ENCODE measurements around the gene SIVA1.
A peak's percentile ranks its signal among the peaks of the same experiment; 100 is the strongest.

The SIVA1 gene

DNA sequence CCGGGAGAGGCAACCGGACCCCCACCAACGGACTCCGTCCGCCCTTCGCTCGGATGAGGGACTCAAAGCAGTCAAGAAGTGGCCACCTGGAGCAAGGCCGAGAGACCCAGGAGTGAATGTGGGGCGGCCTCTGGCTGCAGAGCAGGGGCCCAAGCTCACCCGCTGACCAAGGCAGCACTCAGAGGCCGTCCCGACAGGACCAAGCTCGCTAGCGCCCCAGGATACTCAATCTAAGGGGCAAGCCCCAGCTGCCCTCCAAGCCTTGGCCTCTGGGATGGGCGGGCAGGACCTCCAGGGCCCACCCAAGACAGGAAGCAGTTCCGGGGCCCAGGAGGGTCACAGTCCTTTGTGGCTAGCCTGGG, 41.7 kb downstream of the SIVA1 start:
- FAIRE-seq, result no peak
- peak; percentile 57 for DNase-seq (ENCODE audit: insufficient read length, low spot score)

DNA sequence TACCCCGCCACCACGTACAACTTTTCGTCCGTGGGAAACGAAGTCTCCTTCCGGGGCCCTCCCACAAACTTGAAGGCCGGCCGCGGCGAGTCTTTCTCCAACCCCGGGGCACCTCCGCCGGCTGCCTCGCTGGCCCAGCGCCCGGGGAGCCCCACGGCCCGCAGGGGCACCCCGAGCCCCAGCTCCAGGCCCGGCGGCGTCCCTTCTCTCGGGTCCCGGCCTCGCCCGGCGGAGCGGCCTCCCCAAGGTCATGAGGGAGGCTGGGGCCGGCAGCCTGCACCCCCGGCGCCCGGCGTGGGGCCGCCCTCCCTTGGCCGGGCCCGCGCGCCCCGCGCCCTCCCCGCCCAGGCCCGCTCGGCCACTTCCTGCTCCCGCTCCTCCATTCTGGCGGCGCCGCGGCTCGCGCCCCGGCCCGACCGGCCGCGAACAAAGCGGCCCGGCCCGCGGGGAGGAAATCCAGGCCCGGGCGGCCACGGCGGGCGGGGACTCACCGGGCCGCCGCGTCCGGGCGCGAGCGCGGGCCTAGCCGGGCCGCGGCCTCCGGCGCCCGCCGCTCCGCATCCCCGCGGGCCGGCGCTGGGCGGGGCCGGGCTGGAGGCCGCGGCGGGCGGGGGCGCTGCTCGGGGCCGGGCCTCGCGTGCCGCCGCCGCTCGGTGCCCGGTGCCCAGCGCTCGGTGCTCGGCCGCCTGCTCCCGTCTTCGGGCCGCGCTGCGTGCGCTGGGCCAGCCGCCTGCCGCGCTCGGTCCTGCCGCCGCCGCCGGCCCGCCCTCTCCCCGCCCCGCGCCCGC, 42.2 kb downstream of the SIVA1 start, which contains the start of gene AKT1:
Gene AKT1, minus strand, starts transcription at position 756 of the 788 bp plus-strand sequence. CDS start 3,105 bp downstream, outside the sequence.
- no peak for DNase-seq (ENCODE audit: insufficient read length, low spot score)
- FAIRE-seq, result no peak

DNA sequence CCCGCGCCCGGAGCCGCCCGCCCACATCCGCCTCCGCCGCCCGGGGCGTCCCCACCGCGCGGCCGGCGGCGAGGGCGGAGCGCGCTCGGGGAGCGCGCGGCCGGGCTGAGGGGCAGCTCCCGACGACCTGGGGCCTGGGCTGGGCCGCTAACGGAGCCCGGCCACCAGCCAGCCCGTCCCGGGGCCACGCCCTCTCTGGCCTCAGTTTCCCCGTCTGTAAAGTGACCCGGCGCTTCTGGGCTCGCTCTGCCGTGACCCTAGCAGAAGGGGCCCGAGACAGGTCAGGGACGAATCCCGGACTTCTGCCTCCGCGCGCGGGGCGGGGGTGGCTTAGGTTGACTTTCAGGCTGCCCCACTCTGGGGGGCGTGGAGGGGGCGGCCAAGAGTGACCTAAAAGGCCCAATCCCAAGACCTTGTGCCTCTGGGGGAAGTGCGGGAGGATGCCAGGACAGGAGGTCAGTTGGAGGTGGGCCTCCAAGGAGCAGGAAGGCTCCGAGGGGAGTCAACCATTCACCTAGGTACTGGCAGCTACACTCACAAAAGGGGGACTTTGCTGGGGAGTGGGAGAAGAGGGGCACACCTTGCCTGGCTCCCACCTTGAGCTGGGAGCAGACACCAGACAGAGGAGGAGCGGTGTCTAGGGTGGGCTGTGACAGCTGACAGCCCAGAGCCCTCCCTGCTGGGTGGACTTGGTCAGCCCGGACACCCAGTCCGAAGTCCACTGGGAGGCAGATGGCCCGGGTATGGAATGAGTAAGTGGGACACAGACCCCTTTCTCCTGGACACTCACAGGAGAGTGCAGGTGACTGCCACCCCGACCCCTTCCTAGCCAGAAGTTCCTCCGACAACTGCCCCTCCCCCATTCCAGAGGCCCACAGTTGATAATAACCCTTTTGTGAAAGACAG, 43.1 kb downstream of the SIVA1 start:
- peak; percentile 57 for DNase-seq (ENCODE audit: insufficient read length, low spot score)
- FAIRE-seq, result no peak

DNA sequence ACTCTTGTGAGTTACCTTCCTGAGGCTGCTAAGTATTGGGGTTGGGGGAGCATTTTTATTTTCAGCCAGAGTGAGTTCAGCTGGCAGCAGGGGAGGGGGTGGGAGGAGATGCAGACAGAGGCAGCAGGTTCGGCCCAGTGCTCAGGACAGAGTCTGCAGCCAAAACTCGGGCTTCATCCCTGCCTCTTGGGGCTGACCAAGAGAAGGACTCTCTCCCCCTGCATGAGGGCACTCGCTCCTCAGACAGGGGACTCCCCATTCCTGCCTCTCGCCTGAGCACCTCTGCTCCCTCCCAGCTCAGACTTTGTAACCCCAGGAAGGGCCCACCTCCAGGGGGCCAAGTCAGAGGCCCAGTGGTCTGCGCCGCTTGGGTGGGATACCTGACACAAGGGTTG, 43.7 kb downstream of the SIVA1 start:
- FAIRE-seq (no peak), DNase-seq (ENCODE audit: insufficient read length, low spot score) (no peak)

- FAIRE-seq (no peak), DNase-seq (ENCODE audit: insufficient read length, low spot score) (no peak)
These were observed 44.4 kb downstream of the SIVA1 start for GRCh38 chr14:104797115-104798044.

DNA sequence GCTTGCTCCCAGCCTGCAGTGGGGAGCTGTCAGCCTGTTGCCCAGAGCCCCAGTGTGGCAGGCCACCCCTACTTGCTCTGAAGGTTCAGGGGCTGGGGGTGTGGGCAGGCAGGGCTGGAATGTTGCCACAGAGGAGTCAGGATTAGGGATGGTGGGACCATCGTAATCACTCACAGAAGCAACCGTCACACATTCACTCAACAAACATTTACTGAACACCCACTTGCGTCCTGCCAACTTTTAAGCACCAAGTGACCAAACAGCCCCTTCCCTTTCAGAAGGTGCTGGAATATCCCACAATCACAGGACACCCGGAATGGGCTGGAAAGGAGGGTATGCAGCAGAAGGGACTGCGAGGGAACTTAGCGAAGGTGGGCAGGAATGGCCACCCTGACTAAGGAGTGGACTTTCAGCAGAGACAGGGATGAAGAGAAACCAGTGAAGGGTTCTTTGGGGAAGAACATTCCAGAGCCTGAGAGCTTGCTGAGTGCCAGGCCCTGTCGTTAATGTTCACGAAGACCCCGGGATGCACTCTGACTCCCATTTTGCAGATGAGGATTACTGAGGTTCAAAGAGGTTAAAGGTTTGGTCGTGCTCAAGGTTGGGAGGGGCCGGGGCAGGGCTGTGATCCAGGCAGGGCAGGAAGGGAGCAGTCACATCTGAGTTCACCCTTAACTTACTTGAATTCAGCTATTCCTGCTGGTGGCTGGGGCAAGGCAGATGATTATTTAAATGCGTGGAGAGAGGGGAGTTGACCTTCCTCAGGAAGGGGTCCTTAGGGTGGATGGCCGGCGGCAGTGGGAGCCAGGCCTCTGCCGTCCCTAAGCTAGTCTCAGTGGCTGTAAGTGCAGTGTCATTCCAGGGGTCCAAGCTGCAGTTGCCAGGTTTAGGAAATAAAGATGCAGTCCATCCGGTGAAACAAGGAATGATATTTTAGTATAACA, 45.6 kb downstream of the SIVA1 start:
- DNase-seq (ENCODE audit: insufficient read length, low spot score) (no peak), FAIRE-seq (no peak)

DNA sequence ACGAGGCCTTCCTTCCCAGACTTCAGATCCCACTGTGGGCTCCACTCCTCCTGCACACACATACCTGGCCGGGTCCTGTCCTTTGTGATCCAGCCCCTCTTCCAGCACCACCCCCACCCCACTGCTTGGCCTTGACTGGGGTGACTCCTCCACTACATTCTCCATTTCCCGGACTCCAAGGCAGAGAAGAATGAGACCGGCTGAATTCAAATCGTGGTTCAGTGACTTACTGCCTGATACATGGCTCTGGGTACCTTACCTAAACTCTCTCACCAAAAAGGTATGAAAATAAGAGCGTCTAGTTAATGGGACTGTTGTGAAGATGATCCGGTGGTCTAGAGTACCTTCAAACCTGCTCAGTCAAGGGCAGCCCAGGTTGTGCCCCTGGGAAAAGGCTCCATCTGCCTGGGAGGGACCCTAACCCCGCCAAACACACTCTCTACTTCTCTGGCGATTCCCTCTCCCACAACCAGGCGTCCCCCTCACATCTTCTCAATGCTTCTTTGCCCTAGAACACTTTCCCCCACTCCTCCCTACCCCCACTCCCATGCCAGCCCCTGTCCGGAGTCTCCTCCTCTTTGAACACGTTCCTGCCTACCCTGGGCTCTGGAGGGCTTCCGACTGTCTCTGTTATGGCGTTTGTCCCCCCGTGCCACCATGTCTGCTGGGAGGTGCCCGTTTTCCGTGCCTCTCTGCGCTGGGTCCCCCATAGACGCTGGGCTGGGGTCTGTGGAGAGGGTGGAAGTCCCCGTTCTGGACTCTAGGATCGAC, 46.5 kb downstream of the SIVA1 start:
- FAIRE-seq (no peak), DNase-seq (ENCODE audit: insufficient read length, low spot score) (no peak)

- FAIRE-seq (no peak), DNase-seq (ENCODE audit: insufficient read length, low spot score) (peak; percentile 63)
These were observed 47.2 kb downstream of the SIVA1 start for GRCh38 chr14:104800015-104800770.

DNA sequence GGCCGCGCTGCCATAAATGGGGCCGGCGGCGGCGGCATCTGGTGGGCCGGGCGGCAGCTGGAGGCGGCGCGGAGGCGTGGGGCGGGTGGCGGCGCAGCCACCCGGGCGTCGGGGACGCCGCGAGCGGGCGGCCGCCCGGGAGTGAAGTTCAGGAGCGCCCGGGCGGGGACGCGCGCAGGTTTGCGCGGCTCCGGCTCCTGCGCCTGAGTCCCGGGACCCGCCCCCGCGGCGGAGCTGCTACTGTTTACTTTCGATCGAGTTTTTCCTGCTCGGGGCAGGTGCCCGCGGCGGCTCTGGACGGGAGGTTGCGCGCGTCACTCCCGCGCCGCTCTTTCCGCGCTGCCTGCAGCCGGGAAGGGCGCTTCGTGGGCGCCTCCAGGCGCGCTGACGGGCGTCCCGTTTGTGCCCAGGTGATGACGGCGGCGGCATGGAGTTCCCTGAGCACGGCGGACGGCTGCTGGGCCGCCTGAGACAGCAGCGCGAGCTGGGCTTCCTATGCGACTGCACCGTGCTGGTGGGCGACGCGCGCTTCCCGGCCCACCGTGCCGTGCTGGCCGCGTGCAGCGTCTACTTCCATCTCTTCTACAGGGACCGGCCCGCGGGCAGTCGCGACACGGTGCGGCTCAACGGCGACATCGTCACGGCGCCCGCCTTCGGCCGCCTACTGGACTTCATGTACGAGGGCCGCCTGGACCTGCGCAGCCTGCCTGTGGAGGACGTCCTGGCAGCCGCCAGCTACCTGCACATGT, 48.0 kb downstream of the SIVA1 start, which contains the start of gene ZBTB42:
Gene ZBTB42, plus strand, starts transcription at position 331 of the 749 bp plus-strand sequence. Its CDS starts 97 bp downstream, at position 428.
- FAIRE-seq (no peak), DNase-seq (ENCODE audit: insufficient read length, low spot score) (no peak)

DNA sequence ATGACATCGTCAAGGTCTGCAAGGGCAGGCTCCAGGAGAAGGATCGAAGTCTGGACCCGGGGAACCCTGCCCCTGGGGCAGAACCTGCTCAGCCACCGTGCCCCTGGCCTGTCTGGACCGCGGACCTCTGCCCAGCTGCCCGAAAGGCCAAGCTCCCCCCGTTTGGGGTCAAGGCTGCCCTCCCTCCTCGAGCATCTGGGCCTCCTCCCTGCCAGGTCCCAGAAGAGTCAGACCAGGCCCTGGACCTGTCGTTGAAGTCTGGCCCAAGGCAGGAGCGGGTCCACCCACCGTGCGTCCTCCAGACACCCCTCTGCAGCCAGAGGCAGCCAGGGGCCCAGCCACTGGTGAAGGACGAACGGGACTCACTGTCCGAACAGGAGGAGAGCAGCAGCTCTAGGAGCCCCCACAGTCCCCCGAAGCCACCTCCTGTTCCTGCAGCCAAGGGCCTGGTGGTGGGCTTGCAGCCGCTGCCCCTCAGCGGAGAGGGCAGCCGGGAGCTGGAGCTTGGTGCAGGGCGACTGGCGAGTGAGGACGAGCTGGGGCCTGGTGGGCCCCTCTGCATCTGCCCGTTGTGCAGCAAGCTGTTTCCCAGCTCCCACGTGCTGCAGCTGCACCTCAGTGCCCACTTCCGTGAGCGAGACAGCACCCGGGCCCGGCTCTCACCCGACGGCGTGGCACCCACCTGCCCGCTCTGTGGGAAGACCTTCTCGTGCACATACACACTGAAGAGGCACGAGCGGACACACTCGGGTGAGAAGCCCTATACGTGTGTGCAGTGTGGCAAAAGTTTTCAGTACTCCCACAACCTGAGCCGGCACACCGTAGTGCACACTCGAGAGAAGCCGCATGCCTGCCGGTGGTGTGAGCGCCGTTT, 48.8 kb downstream of the SIVA1 start:
- no peak for DNase-seq (ENCODE audit: insufficient read length, low spot score)
- no peak for FAIRE-seq

GRCh38 chr14:104802394-104803184, 49.6 kb downstream of the SIVA1 start:
- DNase-seq (ENCODE audit: insufficient read length, low spot score) (no peak), FAIRE-seq (no peak)

DNA sequence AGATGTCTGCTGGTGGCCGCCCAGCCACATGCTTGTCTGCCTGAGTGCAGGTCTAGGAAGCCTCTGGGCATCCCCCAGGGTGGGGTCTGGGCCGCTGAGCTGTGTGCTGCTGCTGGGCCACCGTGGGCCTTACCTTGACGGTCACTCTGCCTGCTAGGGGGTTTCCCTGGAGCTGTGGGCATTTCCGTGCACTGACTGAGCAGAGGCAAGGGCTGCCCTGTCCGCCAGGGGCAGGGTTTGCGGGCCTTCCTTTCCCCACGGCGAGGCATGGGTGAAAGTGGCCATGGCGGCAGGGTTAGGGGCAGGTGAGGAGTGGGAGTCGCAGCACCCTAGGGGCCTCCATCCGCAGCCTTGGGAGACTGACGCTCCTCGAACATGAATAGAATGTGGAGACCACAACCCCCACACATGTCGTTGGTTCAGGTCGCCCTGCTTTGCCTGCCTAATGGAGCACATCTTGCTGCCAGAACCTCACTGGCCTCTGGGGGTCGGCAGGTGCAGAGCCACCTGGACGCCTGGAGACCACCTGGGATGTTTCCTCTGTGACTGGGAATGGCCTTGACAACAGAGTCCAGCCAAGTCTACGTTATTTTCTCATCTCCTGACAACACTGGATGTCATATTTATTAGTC, 50.4 kb downstream of the SIVA1 start:
- DNase-seq (ENCODE audit: insufficient read length, low spot score), result no peak
- no peak for FAIRE-seq

DNA sequence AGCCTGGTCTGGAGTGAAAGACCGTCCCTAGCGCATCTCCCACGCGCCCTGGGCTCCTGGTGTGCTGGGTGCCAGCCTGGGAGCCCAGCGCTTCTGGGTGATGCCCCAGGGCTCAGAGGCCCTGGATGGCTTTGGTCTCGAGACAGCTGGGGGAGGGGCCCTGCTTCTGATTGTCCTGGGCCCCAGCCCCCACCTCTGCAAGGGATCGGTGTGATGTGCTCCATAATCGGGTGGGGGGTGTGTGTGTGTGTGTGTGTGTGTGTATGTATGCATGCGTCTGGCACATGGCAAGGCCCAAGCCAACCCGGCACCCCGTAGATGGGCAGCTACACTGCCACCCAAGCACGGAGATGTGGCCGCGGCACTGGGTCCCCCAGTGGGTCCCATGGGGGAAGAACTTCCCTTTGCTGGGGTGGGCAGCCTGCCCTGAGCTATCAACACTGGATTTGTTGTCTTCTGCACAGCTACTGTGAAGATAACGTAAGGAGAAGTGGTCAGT, 51.0 kb downstream of the SIVA1 start:
- no peak for FAIRE-seq
- DNase-seq (ENCODE audit: insufficient read length, low spot score), result no peak

- FAIRE-seq, result no peak
- no peak for DNase-seq (ENCODE audit: insufficient read length, low spot score)
These were observed 51.8 kb downstream of the SIVA1 start for GRCh38 chr14:104804481-104805325.

All from HTR-8/SVneo (cell line).